Measurements from ENCODE around the gene TARBP1.

TARBP1 gene

DNA sequence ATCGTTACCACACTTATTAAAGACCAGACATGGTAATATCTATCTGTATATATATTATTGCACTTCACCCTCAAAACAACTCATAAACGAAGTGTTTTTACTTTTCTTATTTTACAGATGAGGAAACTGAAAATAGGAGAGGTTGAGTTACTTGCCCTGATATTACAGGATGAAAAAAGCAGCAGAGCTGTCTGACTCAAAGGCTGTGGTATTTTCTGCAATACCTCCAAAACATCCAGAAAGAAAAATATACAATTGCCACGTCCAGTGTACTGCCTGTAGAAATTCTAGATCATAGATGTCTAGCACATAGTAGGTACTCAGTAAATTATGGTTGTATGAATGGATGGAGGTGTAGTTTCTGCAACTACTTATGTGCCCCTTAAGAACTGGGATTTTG is 5.2 kb upstream of the TARBP1 start:
- H3K36me3 Mint-ChIP-seq = no peaks in the 10 kb centered on the region
- H3K27me3 Mint-ChIP-seq = peaks cover 6 to 9% of the 10 kb centered on the region in 2 donors
- no peak overlapping the region for H3K27ac Mint-ChIP-seq
- ATAC-seq (replicated peaks) = no peak
- DNase-seq = no peak
- H3K9me3 Mint-ChIP-seq = no peaks in the 10 kb centered on the region
- H3K4me3 Mint-ChIP-seq = no peak overlapping the region
- H3K4me1 Mint-ChIP-seq = peaks cover 21 to 30% of the 10 kb centered on the region in 2 donors

DNA sequence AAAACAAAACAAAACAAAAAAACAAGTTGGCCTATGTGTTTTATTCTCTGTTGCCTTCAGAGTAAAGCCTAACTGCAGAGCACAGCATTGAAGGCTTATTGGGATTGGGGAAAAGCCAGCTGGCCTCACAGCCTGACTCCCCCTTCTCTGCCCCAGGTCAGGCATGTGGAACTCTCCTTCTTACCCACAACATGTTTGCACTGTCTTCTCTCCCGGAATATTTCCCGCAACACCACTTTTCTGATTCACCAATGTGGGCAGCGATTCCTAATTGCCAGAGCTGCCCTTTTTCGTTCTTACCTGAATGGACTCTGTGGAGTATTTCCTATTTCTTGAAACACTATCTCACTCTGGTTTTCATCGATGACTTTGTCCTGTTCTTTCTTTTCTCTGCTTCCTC is 2.8 kb upstream of the TARBP1 start:
- DNase-seq = no peak
- Mint-ChIP-seq H3K4me3 (no peak overlapping the region), H3K27me3 (peaks cover 6 to 9% of the 10 kb centered on the region in 2 donors), H3K9me3 (no peaks in the 10 kb centered on the region), H3K4me1 (peaks cover 6 to 8% of the 10 kb centered on the region in 2 donors), H3K36me3 (no peaks in the 10 kb centered on the region), H3K27ac (no peak overlapping the region)
- no peak for ATAC-seq (replicated peaks)

DNA sequence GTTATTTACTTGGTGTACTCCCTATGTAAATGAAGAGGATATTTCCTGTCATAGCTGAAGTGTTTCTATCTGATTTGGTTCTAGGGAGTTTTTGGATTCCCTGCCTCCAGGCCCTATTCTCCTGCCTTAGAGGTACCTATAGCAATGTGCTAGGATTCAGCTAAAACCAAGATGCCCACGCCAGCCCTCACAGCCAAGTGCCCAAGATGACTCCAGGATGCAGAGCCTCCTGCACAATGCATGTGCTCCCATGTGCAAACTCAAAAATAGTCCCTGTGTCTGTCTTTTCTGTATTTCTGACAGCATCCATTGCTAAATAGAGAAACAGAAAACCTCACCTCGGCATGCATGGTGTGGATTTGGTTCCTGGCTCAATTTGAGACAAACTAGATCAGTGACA is 887 bp upstream of the TARBP1 start:
- Mint-ChIP-seq H3K27me3 (peaks cover 6 to 9% of the 10 kb centered on the region in 2 donors), H3K4me1 (peaks cover 14 to 22% of the 10 kb centered on the region in 2 donors), H3K9me3 (no peaks in the 10 kb centered on the region), H3K36me3 (peaks cover 2 to 11% of the 10 kb centered on the region in 2 donors), H3K27ac (no peak overlapping the region), H3K4me3 (no peak overlapping the region)
- ATAC-seq (replicated peaks) (no peak), DNase-seq (no peak)

DNA sequence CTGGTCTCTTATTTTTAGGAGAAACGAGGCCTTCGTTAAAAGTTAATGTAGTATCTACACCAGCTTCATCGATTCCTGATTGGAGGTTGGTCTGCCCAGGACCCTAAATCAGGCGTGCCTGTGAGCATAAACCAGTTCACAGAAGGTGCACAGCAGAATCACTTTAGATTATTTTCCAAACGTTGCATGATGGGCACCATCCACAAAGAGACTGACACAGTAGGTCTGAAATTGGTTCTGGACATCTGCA is 256 bp upstream of the TARBP1 start:
- no peak for DNase-seq
- Mint-ChIP-seq H3K36me3 (peaks cover 2 to 16% of the 10 kb centered on the region in 2 donors), H3K27me3 (peaks cover 6 to 9% of the 10 kb centered on the region in 2 donors), H3K4me1 (peaks cover 16 to 28% of the 10 kb centered on the region in 2 donors), H3K9me3 (no peaks in the 10 kb centered on the region), H3K4me3 (peak overlapping the region; percentile 79 to 87), H3K27ac (peak overlapping the region; percentile 87)
- ATAC-seq (replicated peaks) = no peak

DNA sequence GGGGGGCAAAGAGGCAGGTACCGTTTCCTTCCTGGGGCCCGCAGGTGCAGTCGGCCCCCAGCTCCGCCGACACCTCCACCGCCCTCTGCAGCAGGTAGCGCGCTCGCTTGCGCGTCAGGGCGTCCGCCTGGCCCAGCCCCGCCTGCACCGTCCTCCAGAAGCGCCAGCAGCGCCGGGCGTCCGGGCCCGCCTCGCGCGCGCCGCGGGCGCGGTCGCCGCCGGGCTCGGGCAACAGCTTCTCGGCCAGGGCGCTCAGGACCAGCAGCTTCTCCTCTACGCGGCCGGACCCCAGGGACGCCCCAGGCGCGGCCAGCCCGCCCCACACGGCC is 863 bp downstream of the TARBP1 start:
- peak; percentile 66 for DNase-seq
- Mint-ChIP-seq H3K36me3 (peaks cover 2 to 22% of the 10 kb centered on the region in 2 donors), H3K9me3 (no peaks in the 10 kb centered on the region)

DNA sequence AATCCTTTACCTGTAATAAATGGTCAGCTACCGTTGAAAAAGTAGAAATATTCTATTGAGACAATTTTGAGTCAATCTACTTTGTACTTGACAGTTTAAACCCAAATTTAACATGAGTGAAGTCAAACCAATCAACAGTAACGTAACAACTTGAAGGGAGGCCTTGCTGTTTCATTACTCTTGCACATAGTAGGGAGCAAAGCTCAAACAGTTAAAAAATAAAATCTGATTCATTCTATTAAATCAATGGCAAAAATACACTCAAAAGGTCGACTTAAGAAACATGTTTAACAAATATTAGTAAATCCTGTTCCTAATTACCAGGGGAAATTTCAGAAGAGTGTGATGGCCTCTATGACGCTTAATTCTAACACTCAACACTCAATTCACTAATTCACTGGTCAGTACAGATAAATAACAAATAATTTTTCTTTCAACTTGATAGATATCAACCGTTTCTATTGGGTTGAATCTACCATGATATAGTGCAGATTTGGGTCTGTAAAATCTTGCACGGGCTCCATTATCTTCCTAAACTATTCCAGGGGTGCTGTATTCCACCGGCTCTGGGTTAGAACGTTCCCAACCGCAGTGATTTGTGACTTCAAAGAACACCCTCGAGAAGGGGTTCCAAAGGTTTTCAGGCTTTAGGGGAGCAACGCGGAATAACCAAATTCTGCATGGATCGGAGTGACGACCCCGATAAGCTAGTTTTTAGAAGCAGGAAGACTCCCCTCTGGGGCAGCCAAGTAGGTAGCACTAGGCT is 1.4 kb downstream of the TARBP1 start:
- peaks cover 2 to 22% of the 10 kb centered on the region in 2 donors for H3K36me3 Mint-ChIP-seq
- no peak for ATAC-seq (replicated peaks)
- H3K27me3 Mint-ChIP-seq = peaks cover 4 to 6% of the 10 kb centered on the region in 2 donors
- no peak for DNase-seq
- H3K27ac Mint-ChIP-seq = peak overlapping the region; percentile 63
- peak overlapping the region; percentile 77 for H3K4me3 Mint-ChIP-seq
- H3K4me1 Mint-ChIP-seq = peaks cover 24 to 43% of the 10 kb centered on the region in 2 donors
- H3K9me3 Mint-ChIP-seq = no peaks in the 10 kb centered on the region

More for the DNA sequence above, 863 bp downstream of the TARBP1 start:
- peak overlapping the region; percentile 63 for H3K27ac Mint-ChIP-seq
- ATAC-seq (replicated peaks) = peak; percentile 77 to 80
- peaks cover 21 to 39% of the 10 kb centered on the region in 2 donors for H3K4me1 Mint-ChIP-seq
- peak overlapping the region; percentile 77 for H3K4me3 Mint-ChIP-seq
- H3K27me3 Mint-ChIP-seq = peaks cover 6 to 9% of the 10 kb centered on the region in 2 donors

DNA sequence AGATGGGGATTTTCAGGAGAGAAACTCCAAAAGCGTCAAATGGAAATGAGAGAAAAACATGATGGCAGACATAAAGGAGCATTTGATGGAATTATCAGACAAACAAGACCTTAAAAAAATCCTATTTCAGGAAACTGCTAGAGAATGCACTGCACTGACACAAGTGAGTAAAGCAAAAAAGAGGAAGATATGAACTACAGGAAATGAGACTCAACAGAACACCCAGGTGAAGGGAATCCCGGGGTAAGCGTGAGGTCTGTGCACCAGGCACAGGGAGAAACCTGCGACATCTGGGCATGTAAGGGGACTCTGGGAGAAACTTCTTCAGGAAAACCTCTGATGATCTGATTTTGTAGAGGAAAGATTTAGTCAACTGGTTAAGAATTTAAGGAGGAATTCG is 2.8 kb downstream of the TARBP1 start:
- DNase-seq (no peak), ATAC-seq (replicated peaks) (no peak)
- peak overlapping the region; percentile 73 to 84 for H3K4me3 Mint-ChIP-seq
- peak overlapping the region; percentile 79 for H3K27ac Mint-ChIP-seq
- H3K36me3 Mint-ChIP-seq = peaks cover 2 to 22% of the 10 kb centered on the region in 2 donors
- peaks cover 24 to 43% of the 10 kb centered on the region in 2 donors for H3K4me1 Mint-ChIP-seq
- H3K9me3 Mint-ChIP-seq = no peaks in the 10 kb centered on the region
- no peaks in the 10 kb centered on the region for H3K27me3 Mint-ChIP-seq

DNA sequence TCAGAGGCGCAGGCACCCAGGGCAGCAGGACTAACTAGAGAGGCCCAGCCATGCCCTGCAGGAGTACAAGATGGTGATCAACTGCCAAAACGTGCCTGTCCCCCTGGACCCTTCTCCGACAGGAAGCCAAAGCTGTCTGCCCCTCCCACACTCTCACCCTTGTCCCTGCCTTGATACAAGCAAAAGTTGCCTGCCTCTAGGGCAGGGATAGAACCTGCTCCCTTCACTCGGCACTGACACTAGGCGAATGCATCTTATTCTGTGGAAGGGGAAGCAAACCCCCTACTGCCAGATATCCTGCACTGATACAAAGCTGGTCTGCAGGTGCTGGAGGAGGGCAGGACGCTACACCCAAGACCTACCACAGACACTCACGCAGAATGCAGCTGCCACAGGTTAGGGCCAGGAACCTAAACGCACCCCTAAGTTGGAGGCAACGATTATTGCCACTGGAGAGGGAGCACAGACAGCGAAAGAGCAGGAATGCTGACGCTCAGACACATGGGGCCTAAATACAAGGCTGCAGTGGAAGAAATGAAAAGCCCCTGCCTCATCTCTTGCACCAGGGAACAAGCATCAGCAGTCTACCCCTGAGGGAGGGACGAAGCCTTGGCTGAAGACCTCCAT is 3.7 kb downstream of the TARBP1 start:
- DNase-seq = no peak
- no peaks in the 10 kb centered on the region for H3K9me3 Mint-ChIP-seq
- peaks cover 2 to 23% of the 10 kb centered on the region in 2 donors for H3K36me3 Mint-ChIP-seq
- H3K27ac Mint-ChIP-seq = peak overlapping the region; percentile 73
- peaks cover 24 to 43% of the 10 kb centered on the region in 2 donors for H3K4me1 Mint-ChIP-seq
- no peaks in the 10 kb centered on the region for H3K27me3 Mint-ChIP-seq
- peak overlapping the region in 1 of 2 donors; percentile 20 for H3K4me3 Mint-ChIP-seq
- no peak for ATAC-seq (replicated peaks)

DNA sequence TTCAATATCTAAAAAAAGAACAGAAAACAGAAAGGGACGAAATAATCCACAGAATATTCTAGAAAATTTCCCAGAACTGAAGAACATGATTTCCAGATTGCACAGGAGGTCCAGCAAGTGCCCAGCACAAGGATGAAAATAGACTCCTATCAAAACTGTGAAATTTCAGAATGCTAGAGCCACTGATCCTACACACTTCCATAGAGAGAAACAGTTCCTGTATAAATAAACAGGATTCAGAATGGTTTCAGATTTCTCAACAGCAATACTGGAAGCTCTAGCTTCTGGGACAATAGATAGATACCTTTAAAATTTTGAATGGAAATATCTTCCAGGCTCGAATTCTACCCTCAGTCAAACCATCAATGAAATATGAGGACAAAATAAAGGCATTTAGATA is 4.6 kb downstream of the TARBP1 start:
- H3K4me3 Mint-ChIP-seq = peak overlapping the region in 1 of 2 donors; percentile 1
- DNase-seq = no peak
- peaks cover 24 to 41% of the 10 kb centered on the region in 2 donors for H3K4me1 Mint-ChIP-seq
- H3K27ac Mint-ChIP-seq = no peak overlapping the region
- no peak for ATAC-seq (replicated peaks)
- H3K27me3 Mint-ChIP-seq = no peaks in the 10 kb centered on the region
- H3K36me3 Mint-ChIP-seq = peaks cover 7 to 29% of the 10 kb centered on the region in 2 donors
- no peaks in the 10 kb centered on the region for H3K9me3 Mint-ChIP-seq

DNA sequence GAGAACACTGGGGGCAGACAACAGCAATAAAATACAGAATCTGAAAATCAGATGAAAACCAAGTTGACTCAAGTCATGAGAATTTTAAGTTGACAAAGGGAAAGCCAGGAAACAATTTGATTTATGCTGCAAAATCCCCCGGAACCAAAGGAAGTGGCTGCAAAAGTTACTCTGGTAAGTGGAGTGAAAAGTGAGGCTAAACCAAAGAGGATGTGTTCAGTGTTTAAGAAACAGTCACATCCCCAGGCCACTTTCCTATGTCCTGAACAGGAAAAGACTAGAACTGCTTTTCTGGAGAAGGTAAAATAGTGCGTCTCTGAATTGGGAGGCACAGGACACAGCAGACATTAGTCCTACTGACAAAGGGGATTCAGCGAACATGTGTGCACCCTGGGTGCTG is 5.9 kb downstream of the TARBP1 start:
- DNase-seq = no peak
- no peak overlapping the region for H3K27ac Mint-ChIP-seq
- peaks cover 24 to 38% of the 10 kb centered on the region in 2 donors for H3K4me1 Mint-ChIP-seq
- no peaks in the 10 kb centered on the region for H3K9me3 Mint-ChIP-seq
- peaks cover 13 to 36% of the 10 kb centered on the region in 2 donors for H3K36me3 Mint-ChIP-seq
- no peak for ATAC-seq (replicated peaks)
- H3K4me3 Mint-ChIP-seq = no peak overlapping the region
- H3K27me3 Mint-ChIP-seq = no peaks in the 10 kb centered on the region

DNA sequence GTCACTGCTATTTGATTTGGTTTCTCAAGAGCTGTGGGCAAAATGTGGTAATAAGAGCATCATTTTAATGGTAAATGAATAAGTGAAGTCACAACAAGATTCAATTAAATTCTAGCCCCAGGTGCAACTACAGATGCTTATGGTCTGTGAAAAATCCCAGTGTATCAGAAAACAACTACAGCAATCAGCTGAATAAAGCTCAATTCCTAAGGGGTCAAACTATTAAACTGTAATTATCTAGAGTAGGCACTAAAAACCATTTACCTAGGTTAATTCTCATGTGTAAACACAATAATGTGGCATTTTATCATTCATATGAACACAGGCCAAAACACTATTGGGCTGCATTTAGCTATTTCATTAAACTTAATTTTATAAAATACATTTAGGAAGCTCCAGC is 9.6 kb downstream of the TARBP1 start:
- peaks cover 12 to 17% of the 10 kb centered on the region in 2 donors for H3K4me1 Mint-ChIP-seq
- H3K4me3 Mint-ChIP-seq = no peak overlapping the region
- H3K27me3 Mint-ChIP-seq = no peaks in the 10 kb centered on the region
- peaks cover 32 to 45% of the 10 kb centered on the region in 2 donors for H3K36me3 Mint-ChIP-seq
- ATAC-seq (replicated peaks) (no peak), DNase-seq (no peak)
- H3K27ac Mint-ChIP-seq = no peak overlapping the region
- H3K9me3 Mint-ChIP-seq = no peaks in the 10 kb centered on the region

DNA sequence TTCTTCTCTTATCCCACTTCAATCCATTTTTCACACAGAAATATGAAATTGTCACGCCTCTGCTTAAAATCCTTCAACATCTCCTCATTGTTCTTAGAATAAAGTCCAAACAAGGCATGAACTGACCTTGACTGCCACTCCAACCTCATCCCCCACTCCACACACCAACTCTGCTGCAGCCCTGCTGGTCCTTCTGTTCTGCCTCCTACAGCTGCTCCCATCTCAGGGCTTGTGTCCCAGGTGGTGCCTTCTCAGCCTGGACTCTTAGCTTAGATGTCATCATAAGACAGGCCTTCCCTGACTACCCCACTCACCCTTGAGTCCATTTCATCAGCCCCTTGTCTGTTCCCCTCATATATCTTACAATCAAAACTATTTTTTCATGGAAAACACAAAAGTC is 10.4 kb downstream of the TARBP1 start:
- Mint-ChIP-seq H3K4me1 (peaks cover 9 to 11% of the 10 kb centered on the region in 2 donors), H3K36me3 (peaks cover 32 to 40% of the 10 kb centered on the region in 2 donors), H3K9me3 (no peaks in the 10 kb centered on the region), H3K27me3 (no peaks in the 10 kb centered on the region), H3K4me3 (no peak overlapping the region), H3K27ac (no peak overlapping the region)
- no peak for ATAC-seq (replicated peaks)
- no peak for DNase-seq

DNA sequence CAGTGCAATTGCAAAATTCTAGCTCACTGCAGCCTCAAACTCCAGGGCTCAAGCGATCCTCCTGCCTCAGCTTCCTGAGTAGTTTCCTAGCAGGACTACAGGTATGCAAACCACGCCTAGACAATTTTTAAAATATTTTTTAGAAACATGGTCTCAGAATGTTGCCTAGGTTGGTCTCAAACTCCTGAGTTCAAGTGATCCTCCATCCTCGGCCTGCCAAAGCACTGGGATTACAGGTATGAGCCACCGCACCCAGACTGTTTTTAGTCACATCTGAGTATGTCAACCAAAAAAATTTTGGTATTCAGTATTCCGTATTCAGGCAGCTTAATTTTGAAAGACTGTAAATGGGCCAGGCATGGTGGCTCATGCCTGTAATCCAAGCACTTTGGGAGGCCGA is 11.2 kb downstream of the TARBP1 start:
- Mint-ChIP-seq H3K36me3 (peaks cover 34 to 45% of the 10 kb centered on the region in 2 donors), H3K4me3 (no peak overlapping the region), H3K27me3 (no peaks in the 10 kb centered on the region), H3K27ac (no peak overlapping the region), H3K9me3 (no peaks in the 10 kb centered on the region), H3K4me1 (peaks cover 2 to 3% of the 10 kb centered on the region in 2 donors)
- ATAC-seq (replicated peaks) (no peak), DNase-seq (no peak)

DNA sequence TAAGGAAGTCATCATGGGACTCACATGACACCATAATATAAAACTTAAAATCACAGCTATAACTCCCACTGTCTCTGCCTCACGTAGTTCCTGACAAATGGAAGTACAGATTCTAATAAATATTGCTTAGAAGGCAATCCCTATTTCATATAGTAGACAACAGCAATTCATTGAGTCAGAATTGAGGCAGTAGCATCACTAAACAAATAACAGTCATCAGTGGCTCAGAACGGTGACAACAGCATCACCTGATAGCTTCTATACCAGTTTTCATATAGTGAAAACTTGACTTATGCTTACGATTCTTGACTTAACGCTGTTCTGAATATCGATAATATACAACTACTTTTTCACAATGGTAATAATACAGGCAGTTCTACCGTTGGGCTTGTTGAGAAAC is 12.0 kb downstream of the TARBP1 start:
- Mint-ChIP-seq H3K9me3 (no peaks in the 10 kb centered on the region), H3K36me3 (peaks cover 38 to 50% of the 10 kb centered on the region in 2 donors), H3K27ac (no peak overlapping the region), H3K27me3 (no peaks in the 10 kb centered on the region), H3K4me3 (no peak overlapping the region), H3K4me1 (peaks cover 0 to 3% of the 10 kb centered on the region in 2 donors)
- ATAC-seq (replicated peaks) (no peak), DNase-seq (no peak)

DNA sequence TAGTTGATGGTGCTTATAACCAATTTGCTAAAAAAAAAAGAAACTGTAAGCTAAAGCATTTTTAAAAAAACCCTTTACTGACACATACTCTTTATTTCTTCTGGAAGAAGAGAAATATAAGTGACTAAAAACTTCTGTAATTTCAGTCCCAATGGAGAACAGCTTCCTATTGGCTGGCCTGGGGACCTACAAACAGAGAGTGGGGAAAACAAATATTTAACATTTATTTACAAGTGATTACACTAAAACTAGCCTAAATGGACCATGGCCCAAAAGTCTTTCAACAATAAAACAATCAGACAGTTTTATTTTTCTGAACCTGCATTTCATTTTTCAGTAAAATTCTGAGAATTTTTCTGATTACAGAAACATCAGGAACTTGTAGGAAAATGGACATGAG is 15.2 kb downstream of the TARBP1 start:
- no peaks in the 10 kb centered on the region for H3K27me3 Mint-ChIP-seq
- H3K4me1 Mint-ChIP-seq = peaks cover 0 to 3% of the 10 kb centered on the region in 2 donors
- H3K27ac Mint-ChIP-seq = no peak overlapping the region
- H3K9me3 Mint-ChIP-seq = no peaks in the 10 kb centered on the region
- H3K4me3 Mint-ChIP-seq = no peak overlapping the region
- ATAC-seq (replicated peaks) (no peak), DNase-seq (no peak)
- peaks cover 42 to 51% of the 10 kb centered on the region in 2 donors for H3K36me3 Mint-ChIP-seq

Data from stimulated activated naive B cell treated with anti-CD40 and anti-IgM and Interleukin-4, amounts not matched to agents 10 μg/mL and 1 μg/mL and 100 μg/mL, for 72 hours (primary cell).